Gastrocnemius medialis (tissue), 4 donors: Measurements from ENCODE around the gene PRLH.

Source experiments
- CTCF ChIP-seq, 5 experiments: fragments of 450-650 bp in 3 of 5; fragments of 200-600 bp in 2 of 5; sonication (generic) in 2 of 5; IDR thresholded peaks in 4 of 5; conservative IDR thresholded peaks in 1 of 5; 1 replicate in 4 of 5; 2 replicates in 1 of 5; pipeline ENCODE4 v1.5.1; 2016 to 2019; ENCODE audit warnings: antibody characterized with exemption in 5 of 5, mild to moderate bottlenecking in 3 of 5, moderate library complexity in 3 of 5
- POLR2A ChIP-seq, 2 donors: fragments of 450-650 bp; IDR thresholded peaks; one replicate each; pipeline ENCODE4 v1.6.1; 2017; ENCODE audit warnings: antibody characterized with exemption in 2 of 2, mild to moderate bottlenecking in 2 of 2, moderate library complexity in 2 of 2

- no peak for TF ChIP-seq CTCF (IDR thresholded peaks at IDR 0.05 in 4 of 5, conservative IDR thresholded peaks at IDR 0.05 in 1 of 5)
- no peak for TF ChIP-seq POLR2A (IDR thresholded peaks at IDR 0.05)
Observed at GRCh38 chr2:237596520-237597195, 30.3 kb downstream of the PRLH start.
